C1 segment of cervical spinal cord (tissue), 14 donors: ENCODE measurements around the gene WNK1.
"Not testable (repeated sequence)": the region's sequence is repeated elsewhere in the genome, so short reads cannot be mapped to it uniquely, and the experiment has no call there.

ENCODE experiments used
- DNase-seq, 14 donors: peaks; one replicate each; lab custom pipeline; 2025; lab: John Stamatoyannopoulos, UW

The WNK1 gene

DNA sequence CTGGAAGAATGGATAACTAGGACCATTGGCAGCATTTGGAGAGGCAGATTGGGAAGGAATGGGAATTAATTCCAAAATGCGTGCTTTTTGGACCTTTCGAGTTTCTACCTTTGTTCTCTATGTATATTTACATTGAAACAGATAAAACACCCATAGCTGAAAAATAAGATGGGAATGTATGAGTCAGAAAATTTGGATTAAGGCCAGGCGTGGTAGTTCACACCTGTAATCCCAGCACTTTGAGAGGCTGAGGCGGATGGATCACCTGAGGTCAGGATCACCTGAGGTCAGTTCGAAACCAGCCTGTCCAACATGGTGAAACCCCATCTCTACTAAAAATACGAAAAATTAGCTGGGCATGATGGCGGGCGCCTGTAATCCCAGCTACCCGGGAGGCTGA is 65.1 kb downstream of the WNK1 start:
- DNase-seq, result not testable (repeated sequence)

DNA sequence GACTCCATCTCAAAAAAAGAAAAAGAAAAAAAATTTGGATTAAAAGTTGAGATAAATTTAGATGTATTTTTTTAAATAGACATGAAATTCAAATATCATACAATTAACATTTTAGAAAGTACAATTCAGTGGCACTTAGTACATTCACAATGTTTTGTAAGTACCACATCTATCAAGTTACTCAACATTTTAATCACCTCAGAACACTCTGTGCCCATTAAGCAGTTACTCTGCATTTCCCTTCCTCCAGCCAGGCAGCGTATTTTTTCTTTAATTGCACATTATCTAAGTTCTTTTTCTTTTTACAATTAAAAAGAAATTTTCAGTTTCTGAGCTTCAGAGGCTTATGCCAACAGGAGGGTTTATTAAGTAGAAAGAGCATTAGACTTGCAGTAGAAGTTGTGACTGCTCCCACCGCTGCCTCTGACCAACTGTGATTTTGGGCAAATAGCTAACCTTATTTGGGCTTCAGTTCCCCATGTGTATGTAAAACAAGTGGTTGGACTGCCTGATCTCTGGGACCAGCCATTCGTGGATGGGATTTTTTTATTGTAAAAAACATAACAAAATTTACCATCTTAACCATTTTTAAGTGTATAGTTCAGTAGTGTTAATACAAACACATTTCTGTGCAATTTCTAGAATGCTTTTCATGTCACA is 65.7 kb downstream of the WNK1 start:
- no peak for DNase-seq

DNA sequence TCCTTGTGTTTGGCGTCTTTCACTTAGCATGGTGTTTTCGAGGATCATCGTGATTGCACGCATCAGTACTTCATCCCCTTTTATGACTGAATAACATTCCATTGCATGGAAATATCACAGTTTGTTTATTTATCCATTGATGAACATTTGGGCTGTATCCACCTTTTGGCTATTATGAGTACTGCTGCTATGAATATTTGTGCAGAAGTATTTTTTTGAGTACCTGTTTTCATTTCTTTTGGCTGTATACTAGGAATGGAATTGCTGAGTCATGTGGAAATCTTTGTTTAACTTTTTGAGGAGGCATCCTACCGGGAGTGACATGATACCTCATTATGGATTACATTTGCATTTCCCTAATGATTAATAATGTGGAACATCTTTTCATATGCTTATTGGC is 66.4 kb downstream of the WNK1 start:
- no peak for DNase-seq

DNA sequence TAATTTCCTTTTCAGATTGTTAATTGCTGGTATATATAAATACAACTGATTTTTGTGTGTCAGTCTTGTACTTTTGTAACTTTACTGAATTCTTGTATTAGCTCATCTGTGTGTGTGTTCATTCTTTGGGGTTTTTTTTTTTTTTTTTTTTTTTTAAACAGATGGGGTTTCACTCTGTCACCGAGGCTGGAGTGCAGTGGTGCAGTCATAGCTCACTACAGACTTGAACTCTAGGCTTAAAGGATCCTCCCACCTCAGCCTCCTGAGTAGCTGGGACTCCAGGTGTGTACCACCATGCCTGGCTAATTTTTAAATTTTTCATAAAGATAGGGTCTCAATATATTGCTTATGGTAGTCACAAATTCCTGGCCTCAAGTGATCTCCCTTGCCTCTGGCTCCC is 68.0 kb downstream of the WNK1 start:
- DNase-seq, result no peak

GRCh38 chr12:823028-823698 is 70.8 kb downstream of the WNK1 start:
- DNase-seq, result no peak

DNA sequence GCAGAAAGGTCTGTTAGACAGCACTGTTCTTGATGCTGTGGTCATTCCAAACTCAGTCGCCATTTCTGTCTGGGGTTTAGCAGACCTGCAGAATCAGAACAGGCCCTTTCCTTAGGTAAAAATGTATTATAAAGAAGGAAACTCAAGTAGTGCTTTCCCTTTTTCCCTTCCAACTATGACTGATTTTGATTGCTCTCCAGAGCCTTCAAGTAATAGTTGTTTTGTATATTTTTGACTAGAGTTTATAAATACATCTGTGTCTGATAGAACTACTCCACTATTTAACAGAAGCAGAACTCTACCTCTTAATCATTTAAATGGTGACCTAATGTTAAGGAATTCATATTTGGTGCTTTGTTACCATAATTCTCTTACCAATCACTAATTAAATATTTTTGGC is 74.0 kb downstream of the WNK1 start:
- no peak for DNase-seq

GRCh38 chr12:828726-829395 is 76.5 kb downstream of the WNK1 start:
- DNase-seq, result no peak

DNA sequence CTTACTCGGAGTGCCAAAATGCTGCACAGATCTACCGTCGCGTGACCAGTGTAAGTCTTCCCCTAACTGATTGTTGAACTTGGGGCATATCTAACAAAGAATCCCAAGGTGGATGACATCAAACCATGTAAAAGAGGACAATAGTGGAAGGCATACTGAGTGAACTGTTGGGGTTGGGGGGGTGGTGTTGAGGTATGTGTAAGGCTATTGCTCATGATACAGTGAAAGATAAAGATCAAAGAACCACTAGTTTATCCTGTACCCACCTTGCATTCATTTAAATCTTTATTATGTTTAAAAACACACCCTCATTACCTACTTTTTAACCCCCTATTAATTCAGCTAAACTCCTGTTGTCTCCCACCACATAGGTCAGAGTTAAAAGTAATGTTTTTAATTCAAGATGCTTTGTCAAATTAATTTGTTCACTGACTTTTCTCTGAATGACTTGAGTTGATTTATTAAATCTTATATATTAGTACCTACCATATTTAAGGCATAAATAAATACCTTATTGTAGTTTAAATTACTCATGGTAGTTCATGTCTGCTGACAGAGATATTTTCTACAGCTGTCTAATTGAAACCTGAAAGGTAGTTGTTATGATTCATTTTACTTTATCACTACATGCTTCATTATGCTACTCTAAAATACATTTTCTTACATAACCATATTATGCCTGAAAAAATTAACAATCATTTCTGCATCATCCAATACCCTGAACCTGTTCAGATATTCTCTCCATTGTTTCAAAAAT is 77.9 kb downstream of the WNK1 start:
- DNase-seq, result no peak

- no peak for DNase-seq
Observed at GRCh38 chr12:835754-836518, 83.6 kb downstream of the WNK1 start.

DNA sequence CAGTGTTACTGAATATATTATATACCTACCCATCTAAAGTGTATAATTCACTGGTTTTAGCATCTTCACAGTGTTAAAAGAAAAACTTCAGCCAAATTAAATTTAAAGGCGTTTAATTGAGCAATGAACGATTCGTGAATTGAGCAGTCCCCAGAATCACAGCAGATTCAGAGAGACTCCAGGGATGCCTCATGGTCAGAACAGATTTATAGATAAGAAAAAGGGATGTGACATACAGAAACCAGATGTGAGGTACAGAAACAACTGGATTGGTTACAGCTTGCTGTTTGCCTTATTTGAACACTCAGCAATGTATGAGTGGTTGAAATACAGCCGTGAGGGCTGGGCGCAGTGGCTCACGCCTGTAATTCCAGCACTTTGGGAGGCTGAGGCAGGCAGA is 84.6 kb downstream of the WNK1 start:
- no peak for DNase-seq

- DNase-seq, result no peak
Observed at GRCh38 chr12:837548-837947, 85.2 kb downstream of the WNK1 start.

- DNase-seq, result no peak
Observed at GRCh38 chr12:843609-844008, 91.2 kb downstream of the WNK1 start.

DNA sequence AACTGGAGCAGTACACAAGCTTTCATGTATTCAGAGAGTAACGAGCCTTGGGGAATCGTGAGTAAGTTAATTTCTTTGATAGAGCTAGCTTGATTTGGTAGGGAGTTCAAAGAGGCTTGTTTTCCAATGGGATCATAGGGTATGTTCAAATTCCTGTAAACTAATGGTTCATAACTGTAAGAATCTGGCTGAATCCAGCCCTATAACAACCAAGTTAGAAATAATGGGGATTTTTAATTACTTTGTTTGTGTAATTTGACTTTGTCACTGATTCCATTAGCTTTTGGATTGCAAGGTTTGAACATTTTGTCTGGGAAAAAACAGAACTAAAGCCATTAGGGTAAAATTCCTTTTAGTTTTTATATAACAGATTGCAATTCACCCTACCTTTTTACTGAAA is 94.0 kb downstream of the WNK1 start:
- no peak for DNase-seq

GRCh38 chr12:848173-848865 is 95.9 kb downstream of the WNK1 start:
- DNase-seq, result no peak

GRCh38 chr12:848882-849527 is 96.6 kb downstream of the WNK1 start:
- no peak for DNase-seq

DNA sequence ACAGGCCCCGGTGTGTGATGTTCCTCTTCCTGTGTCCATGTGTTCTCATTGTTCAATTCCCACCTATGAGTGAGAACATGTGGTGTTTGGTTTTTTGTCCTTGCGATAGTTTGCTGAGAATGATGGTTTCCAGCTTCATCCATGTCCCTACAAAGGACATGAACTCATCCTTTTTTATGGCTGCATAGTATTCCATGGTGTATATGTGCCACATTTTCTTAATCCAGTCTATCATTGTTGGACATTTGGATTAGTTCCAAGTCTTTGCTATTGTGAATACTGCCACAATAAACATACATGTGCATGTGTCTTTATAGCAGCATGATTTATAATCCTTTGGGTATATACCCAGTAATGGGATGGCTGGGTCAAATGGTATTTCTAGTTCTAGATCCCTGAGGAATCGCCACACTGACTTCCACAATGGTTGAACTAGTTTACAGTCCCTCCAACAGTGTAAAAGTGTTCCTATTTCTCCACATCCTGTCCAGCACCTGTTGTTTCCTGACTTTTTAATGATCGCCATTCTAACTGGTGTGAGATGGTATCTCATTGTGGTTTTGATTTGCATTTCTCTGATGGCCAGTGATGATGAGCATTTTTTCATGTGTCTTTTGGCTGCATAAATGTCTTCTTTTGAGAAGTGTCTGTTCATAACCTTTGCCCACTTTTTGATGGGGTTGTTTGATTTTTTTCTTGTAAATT is 97.5 kb downstream of the WNK1 start:
- DNase-seq, result not testable (repeated sequence)

DNA sequence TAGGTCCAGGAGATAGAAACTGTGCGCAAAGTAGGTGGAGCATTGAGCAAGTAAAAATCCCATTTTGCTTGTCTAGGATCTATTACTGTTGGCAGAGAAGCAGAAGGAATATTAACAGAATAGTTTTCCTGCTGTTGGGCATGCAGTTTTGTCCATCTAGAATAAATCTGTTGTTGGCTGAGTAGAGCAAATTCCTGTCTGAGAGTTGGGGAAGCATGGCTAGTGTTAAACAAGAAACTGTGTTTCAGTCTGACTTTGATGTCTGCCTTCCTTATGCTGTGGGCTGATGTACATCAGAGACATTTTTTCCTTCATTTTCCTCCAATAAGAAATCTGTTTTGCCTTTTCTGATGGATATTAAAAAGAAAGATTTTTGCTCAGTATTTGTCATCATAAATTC is 99.0 kb downstream of the WNK1 start:
- DNase-seq, result no peak

- no peak for DNase-seq
Observed at GRCh38 chr12:851913-852312, 99.5 kb downstream of the WNK1 start.

GRCh38 chr12:852864-853263 is 100.5 kb downstream of the WNK1 start:
- no peak for DNase-seq

DNA sequence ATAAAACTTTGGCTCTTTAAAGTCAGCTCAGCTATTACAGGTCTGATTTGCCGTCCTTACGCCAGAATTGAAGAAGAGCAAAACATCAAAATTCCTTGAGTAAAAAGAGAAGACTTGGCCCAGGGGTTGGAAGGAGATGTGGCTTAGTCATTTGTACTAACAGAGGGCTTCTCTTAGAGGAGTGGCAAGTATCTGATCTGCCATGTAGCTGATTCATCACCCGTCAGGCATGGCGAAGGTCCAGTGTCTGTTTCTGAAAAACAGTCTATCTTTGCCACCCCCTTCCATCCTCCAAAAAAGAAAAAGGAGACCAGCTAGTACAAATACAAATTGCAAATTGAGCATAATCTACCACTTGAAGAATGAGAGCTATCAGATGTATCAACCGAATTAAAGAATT is 105.2 kb downstream of the WNK1 start:
- DNase-seq, result peak in 2 of 14 donors; percentile 4 to 15
